Stimulated activated CD4-positive, alpha-beta T cell treated with anti-CD3 and anti-CD28 coated beads, Interleukin-12 subunit alpha, Interleukin-12 subunit beta, amount 100 ng/mL, for 48 hours (primary cell): ENCODE data around the gene ANAPC5.

Experiments used
- DNase-seq, 3 donors: peaks; one replicate each; pipeline ENCODE4 v3.0.0-alpha.2; 2020; ENCODE audit warnings: low read depth in 2 of 3, low spot score in 1 of 3

The ANAPC5 gene

GRCh38 chr12:121366063-121366459 lies 13.8 kb upstream of the ANAPC5 start:
- DNase-seq = no peak

- DNase-seq = no peak
Observed at GRCh38 chr12:121365416-121366062, 13.3 kb upstream of the ANAPC5 start.

- no peak for DNase-seq
Observed at GRCh38 chr12:121364683-121365121, 12.5 kb upstream of the ANAPC5 start.

GRCh38 chr12:121358073-121358472 lies 5.9 kb upstream of the ANAPC5 start:
- no peak for DNase-seq

- no peak for DNase-seq
Observed at GRCh38 chr12:121357331-121357730, 5.1 kb upstream of the ANAPC5 start.

- DNase-seq = no peak
Observed at GRCh38 chr12:121356657-121357056, 4.4 kb upstream of the ANAPC5 start.

GRCh38 chr12:121355818-121356217 lies 3.6 kb upstream of the ANAPC5 start:
- DNase-seq = no peak

- DNase-seq = no peak
Observed at GRCh38 chr12:121352682-121353018, 439 bp upstream of the ANAPC5 start.

- no peak for DNase-seq
Observed at GRCh38 chr12:121346747-121347146, 5.5 kb downstream of the ANAPC5 start.

- DNase-seq = no peak
Observed at GRCh38 chr12:121345151-121345815, 6.9 kb downstream of the ANAPC5 start.

GRCh38 chr12:121344506-121344905 lies 7.7 kb downstream of the ANAPC5 start:
- DNase-seq = no peak

GRCh38 chr12:121337416-121337815 lies 14.8 kb downstream of the ANAPC5 start:
- no peak for DNase-seq

GRCh38 chr12:121334513-121335343 lies 17.5 kb downstream of the ANAPC5 start:
- DNase-seq = peak in 1 of 3 donors; percentile 42

- DNase-seq = no peak
Observed at GRCh38 chr12:121333747-121334146, 18.5 kb downstream of the ANAPC5 start.

GRCh38 chr12:121331248-121331647 lies 21.0 kb downstream of the ANAPC5 start:
- DNase-seq = no peak

- no peak for DNase-seq
Observed at GRCh38 chr12:121330692-121331091, 21.5 kb downstream of the ANAPC5 start.

GRCh38 chr12:121330195-121330594 lies 22.0 kb downstream of the ANAPC5 start:
- no peak for DNase-seq

GRCh38 chr12:121328620-121329019 lies 23.6 kb downstream of the ANAPC5 start:
- no peak for DNase-seq

- no peak for DNase-seq
Observed at GRCh38 chr12:121326996-121327674, 25.1 kb downstream of the ANAPC5 start.

GRCh38 chr12:121325922-121326396 lies 26.3 kb downstream of the ANAPC5 start:
- DNase-seq = no peak

- DNase-seq = no peak
Observed at GRCh38 chr12:121323908-121324307, 28.3 kb downstream of the ANAPC5 start.
